Right lung (tissue), 5 donors: Measurements from ENCODE around the gene MAP1B. TPM values are rescaled to one million over a fixed set of nuclear protein-coding genes. Genes with fewer than 3 reads are reported as not detected.

ENCODE experiments used
- DNase-seq, 2 donors: peaks; one replicate each; pipeline ENCODE4 v3.0.0-alpha.2; 2013
- polyA plus RNA-seq, 5 donors: library from polyadenylated mRNA; unstranded; fragments of 120-200 nt; gene quantifications; one replicate each; pipeline versions ENCODE4 v1.2.1 to v1.2.3, GENCODE V29; 2013; ENCODE audit warnings: inconsistent platforms in 1 of 5, low replicate concordance in 1 of 5; ENCODE audit not compliant: insufficient read length in 5 of 5, insufficient read depth in 1 of 5

MAP1B gene
- polyA plus RNA-seq, 5 donors: 15.2 to 22.4 (median 16.1) TPM

GRCh38 chr5:72222521-72222920 is 115.2 kb downstream of the MAP1B start:
- DNase-seq: no peak

GRCh38 chr5:72223371-72223770 is 116.1 kb downstream of the MAP1B start:
- no peak for DNase-seq

GRCh38 chr5:72224946-72225463 is 117.7 kb downstream of the MAP1B start:
- DNase-seq: no peak

GRCh38 chr5:72225741-72226140 is 118.5 kb downstream of the MAP1B start:
- DNase-seq: no peak

- no peak for DNase-seq
Measured at GRCh38 chr5:72226950-72227349, 119.7 kb downstream of the MAP1B start.

GRCh38 chr5:72228960-72229359 is 121.7 kb downstream of the MAP1B start:
- DNase-seq: no peak

GRCh38 chr5:72231991-72232703 is 124.9 kb downstream of the MAP1B start:
- DNase-seq: no peak

- DNase-seq: no peak
Measured at GRCh38 chr5:72232838-72233237, 125.6 kb downstream of the MAP1B start.

GRCh38 chr5:72233835-72234234 is 126.6 kb downstream of the MAP1B start:
- DNase-seq: no peak

GRCh38 chr5:72234265-72234700 is 127.0 kb downstream of the MAP1B start:
- DNase-seq: no peak

GRCh38 chr5:72234868-72235267 is 127.6 kb downstream of the MAP1B start:
- DNase-seq: no peak

GRCh38 chr5:72235725-72236124 is 128.4 kb downstream of the MAP1B start:
- DNase-seq: no peak

GRCh38 chr5:72237415-72237814 is 130.1 kb downstream of the MAP1B start:
- no peak for DNase-seq

GRCh38 chr5:72237879-72238278 is 130.6 kb downstream of the MAP1B start:
- DNase-seq: no peak

- DNase-seq: no peak
Measured at GRCh38 chr5:72238712-72239445, 131.6 kb downstream of the MAP1B start.

- DNase-seq: no peak
Measured at GRCh38 chr5:72241346-72242003, 134.2 kb downstream of the MAP1B start.

- no peak for DNase-seq
Measured at GRCh38 chr5:72242796-72243475, 135.7 kb downstream of the MAP1B start.

- no peak for DNase-seq
Measured at GRCh38 chr5:72243706-72244105, 136.4 kb downstream of the MAP1B start.

GRCh38 chr5:72244862-72245371 is 137.6 kb downstream of the MAP1B start:
- DNase-seq: no peak

GRCh38 chr5:72245546-72245945 is 138.3 kb downstream of the MAP1B start:
- DNase-seq: no peak

GRCh38 chr5:72245951-72246532 is 138.8 kb downstream of the MAP1B start:
- DNase-seq: no peak
